Natural killer cell (primary cell): ENCODE measurements around the gene TMC8. TPM values are rescaled to one million over a fixed set of nuclear protein-coding genes. Genes with fewer than 3 reads are reported as not detected.
"Not testable (repeated sequence)": the region's sequence is repeated elsewhere in the genome, so short reads cannot be mapped to it uniquely, and the experiment has no call there.

Source experiments
- ATAC-seq, 3 donors: fragments of 150-1000 bp in 2 of 3; fragments of 200-7000 bp in 1 of 3; cut with Tn5 transposase; 1 replicate in 1 of 3; 2 replicates in 2 of 3; pipeline ENCODE4 v1.10.0; 2021; ENCODE audit warnings: mild to moderate bottlenecking in 2 of 3, moderate library complexity in 2 of 3
- DNase-seq, 2 donors: peaks; one replicate each; pipeline versions ENCODE4 v3.0.0 to v3.0.0-alpha.2; 2013 to 2021; ENCODE audit warnings: mixed read lengths in 1 of 2
- H3K27ac ChIP-seq: one replicate; pipeline ENCODE4 v1.5.1; 2013; ENCODE audit warnings: mild to moderate bottlenecking, low read length
- H3K27me3 ChIP-seq: one replicate; pipeline ENCODE4 v1.6.1; 2013; ENCODE audit warnings: low read length; ENCODE audit not compliant: control insufficient read depth, insufficient read depth
- H3K36me3 ChIP-seq: one replicate; pipeline ENCODE4 v1.6.1; 2013; ENCODE audit warnings: low read length; ENCODE audit not compliant: control insufficient read depth, insufficient read depth
- H3K4me1 ChIP-seq: one replicate; pipeline ENCODE4 v1.6.1; 2013; ENCODE audit warnings: low read length; ENCODE audit not compliant: control insufficient read depth, insufficient read depth
- H3K4me3 ChIP-seq: one replicate; pipeline ENCODE4 v1.5.1; 2013; ENCODE audit warnings: low read length
- H3K9me3 ChIP-seq: one replicate; pipeline ENCODE4 v1.6.1; 2013; ENCODE audit warnings: low read length; ENCODE audit not compliant: control insufficient read depth, insufficient read depth
- H3K27ac Mint-ChIP-seq, 2 donors: one replicate each; pipeline ENCODE4 v1.8.0; 2022; ENCODE audit warnings: mild to moderate bottlenecking in 2 of 2, mixed read lengths in 2 of 2, moderate library complexity in 1 of 2
- H3K27me3 Mint-ChIP-seq, 2 donors: one replicate each; pipeline ENCODE4 v1.8.0; 2022; ENCODE audit warnings: low read depth in 2 of 2, mixed read lengths in 2 of 2
- H3K36me3 Mint-ChIP-seq: one replicate; pipeline ENCODE4 v1.8.0; 2022; ENCODE audit warnings: mixed read lengths
- H3K4me1 Mint-ChIP-seq, 2 donors: one replicate each; pipeline ENCODE4 v1.8.0; 2022; ENCODE audit warnings: mixed read lengths in 2 of 2
- H3K4me3 Mint-ChIP-seq: one replicate; pipeline ENCODE4 v1.8.0; 2022; ENCODE audit warnings: mild to moderate bottlenecking, moderate library complexity, mixed read lengths
- H3K9me3 Mint-ChIP-seq, 2 donors: one replicate each; pipeline ENCODE4 v1.8.0; 2022; ENCODE audit warnings: mixed read lengths in 2 of 2
- CTCF ChIP-seq: fragments of 200-600 bp; IDR thresholded peaks from one replicate; pipeline ENCODE4 v1.8.0; 2022; ENCODE audit warnings: antibody characterized with exemption
- WGBS: methylation state at CpG from one replicate; pipeline ENCODE4 v1.1.7; 2013; ENCODE audit warnings: missing lambda C conversion rate; ENCODE audit not compliant: insufficient coverage; 5-methylcytosine and 5-hydroxymethylcytosine counted together
- intact Hi-C: fragments of 100-400 bp; cut with micrococcal nuclease; formaldehyde crosslinking; loops from one replicate; pipeline ENCODE4 v1.14.2; 2022
- total RNA-seq, 4 donors: library from RNA; stranded (reverse); fragments of 120-200 nt in 1 of 4; gene quantifications; one replicate each; pipeline versions ENCODE4 v1.2.3 to v1.2.4, GENCODE V29; 2013 to 2022

The TMC8 gene
- total RNA-seq, 3 donors from 2014 or later (not counting 1 experiment from before 2014, with no cell fraction given): 401 to 551 (median 435) TPM

GRCh38 chr17:78138204-78139060, 7.9 kb downstream of the TMC8 start:
- WGBS: 88% methylated on average over 17 of the region's 17 CpGs
- Mint-ChIP-seq H3K27ac (peak overlapping the region; percentile 91 to 94), H3K4me1 (peaks cover 73 to 74% of the 10 kb centered on the region in 2 donors), H3K36me3 (peaks cover 10% of the 10 kb centered on the region), H3K27me3 (no peaks in the 10 kb centered on the region), H3K9me3 (no peaks in the 10 kb centered on the region), H3K4me3 (peak overlapping the region; percentile 28)
- TF ChIP-seq CTCF: no peak
- Histone ChIP-seq H3K36me3 (peaks cover 57% of the 10 kb centered on the region), H3K9me3 (no peaks in the 10 kb centered on the region), H3K27ac (no peak overlapping the region), H3K27me3 (no peaks in the 10 kb centered on the region), H3K4me1 (peaks cover 91% of the 10 kb centered on the region), H3K4me3 (no peak overlapping the region)
- ATAC-seq: no peak
- DNase-seq: no peak
- intact Hi-C loops: no loop called here

- Mint-ChIP-seq H3K27ac (peak overlapping the region; percentile 91 to 94), H3K4me3 (peak overlapping the region; percentile 79), H3K36me3 (peaks cover 10% of the 10 kb centered on the region), H3K4me1 (peaks cover 61 to 70% of the 10 kb centered on the region in 2 donors)
- not testable (repeated sequence) for DNase-seq, H3K27ac ChIP-seq, H3K27me3 ChIP-seq, H3K4me3 ChIP-seq, ATAC-seq, H3K9me3 Mint-ChIP-seq, H3K27me3 Mint-ChIP-seq, H3K9me3 ChIP-seq
- intact Hi-C loops: loop anchor here (1.0 kb wide), 1 partner anchor 74 kb away; the partner anchor contains the start of gene BIRC5
- 75% methylated on average over 12 of the region's 12 CpGs for WGBS
- H3K36me3 ChIP-seq: peaks cover 43% of the 10 kb centered on the region
- H3K4me1 ChIP-seq: peaks cover 91% of the 10 kb centered on the region
These were observed 9.2 kb downstream of the TMC8 start for GRCh38 chr17:78139861-78140168.

- H3K4me1 ChIP-seq: peaks cover 93% of the 10 kb centered on the region
- no peak for TF ChIP-seq CTCF
These were observed 9.8 kb downstream of the TMC8 start for GRCh38 chr17:78140169-78141051.

More at GRCh38 chr17:78140169-78141051, 9.8 kb downstream of the TMC8 start:
- ATAC-seq (peak; percentile 85 to 95 (median 85)), DNase-seq (peak; percentile 86 to 97)
- Histone ChIP-seq H3K27ac (peak overlapping the region; percentile 37), H3K27me3 (no peaks in the 10 kb centered on the region), H3K4me3 (no peak overlapping the region), H3K9me3 (no peaks in the 10 kb centered on the region), H3K36me3 (peaks cover 37% of the 10 kb centered on the region)
- peaks cover 9% of the 10 kb centered on the region for H3K36me3 Mint-ChIP-seq
- 37% methylated on average over 58 of the region's 58 CpGs for WGBS
- H3K27ac Mint-ChIP-seq: peak overlapping the region; percentile 91 to 94
- intact Hi-C loops: loop anchor here (1.0 kb wide), 1 partner anchor 74 kb away; the partner anchor contains the start of gene BIRC5
- H3K9me3 Mint-ChIP-seq: no peaks in the 10 kb centered on the region
- H3K27me3 Mint-ChIP-seq: no peaks in the 10 kb centered on the region
- peaks cover 60 to 68% of the 10 kb centered on the region in 2 donors for H3K4me1 Mint-ChIP-seq
- peak overlapping the region; percentile 79 for H3K4me3 Mint-ChIP-seq
